ENCODE data around the gene YPEL1.

Gene YPEL1

GRCh38 chr22:21735200-21736083, at the start of gene YPEL1:
Gene YPEL1 (minus strand): TSS chr22:21735794. CDS start chr22:21710744, 25,050 bp downstream.
- peak; percentile 92 for DNase-seq

GRCh38 chr22:21780259-21780658, 44.7 kb upstream of the YPEL1 start:
- no peak for DNase-seq

GRCh38 chr22:21779444-21779843, 43.9 kb upstream of the YPEL1 start:
- DNase-seq = no peak

GRCh38 chr22:21778705-21779363, 43.2 kb upstream of the YPEL1 start:
- no peak for DNase-seq

- no peak for DNase-seq
These were observed 36.0 kb upstream of the YPEL1 start for GRCh38 chr22:21771631-21771976.

- DNase-seq = no peak
These were observed 32.8 kb upstream of the YPEL1 start for GRCh38 chr22:21768435-21768834.

GRCh38 chr22:21766691-21767462, 31.3 kb upstream of the YPEL1 start:
- DNase-seq = no peak

- no peak for DNase-seq
These were observed 30.4 kb upstream of the YPEL1 start for GRCh38 chr22:21765909-21766529.

GRCh38 chr22:21764038-21764804, 28.6 kb upstream of the YPEL1 start:
- DNase-seq = no peak

- no peak for DNase-seq
These were observed 27.4 kb upstream of the YPEL1 start for GRCh38 chr22:21762712-21763581.

- no peak for DNase-seq
These were observed 26.5 kb upstream of the YPEL1 start for GRCh38 chr22:21761994-21762680.

GRCh38 chr22:21761086-21761485, 25.5 kb upstream of the YPEL1 start:
- no peak for DNase-seq

- DNase-seq = no peak
These were observed 25.0 kb upstream of the YPEL1 start for GRCh38 chr22:21760640-21761039.

- no peak for DNase-seq
These were observed 24.2 kb upstream of the YPEL1 start for GRCh38 chr22:21759646-21760376.

- no peak for DNase-seq
These were observed 23.5 kb upstream of the YPEL1 start for GRCh38 chr22:21759093-21759492.

- no peak for DNase-seq
These were observed 22.7 kb upstream of the YPEL1 start for GRCh38 chr22:21758091-21758864.

- DNase-seq = no peak
These were observed 20.3 kb upstream of the YPEL1 start for GRCh38 chr22:21755851-21756284.

GRCh38 chr22:21754523-21754922, 18.9 kb upstream of the YPEL1 start:
- no peak for DNase-seq
